T-cell (primary cell): ENCODE results near the gene SLK. TPM values are rescaled to one million over a fixed set of nuclear protein-coding genes. Genes with fewer than 3 reads are reported as not detected.
A peak's percentile ranks its signal among the peaks of the same experiment; 100 is the strongest.

Experiments
- ATAC-seq, 4 experiments: fragments of 200-7000 bp in 3 of 4; fragments of 150-1000 bp in 1 of 4; cut with Tn5 transposase; replicated peaks in 1 of 4; 1 replicate in 3 of 4; 2 replicates in 1 of 4; pipeline ENCODE4 v1.10.0; 2021; ENCODE audit warnings: moderate library complexity in 3 of 4, mild to moderate bottlenecking in 2 of 4, moderate number of reproducible peaks in 1 of 4
- CTCF ChIA-PET, 2 donors: fragments of 300-600 bp; sonication (Branson Sonifier 250); formaldehyde crosslinking; loops; one replicate each; lab custom pipeline; 2022; ENCODE audit warnings: antibody characterized with exemption in 2 of 2; lab: Charles Lee
- POLR2A ChIA-PET, 2 donors: fragments of 300-600 bp; sonication (Branson Sonifier 250); formaldehyde crosslinking; loops; one replicate each; lab custom pipeline; 2022; ENCODE audit warnings: antibody characterized with exemption in 2 of 2; lab: Charles Lee
- DNase-seq, 35 experiments: peaks; one replicate each; pipeline versions ENCODE4 v3.0.0 to v3.0.0-alpha.2; 2013 to 2023
- H3K27ac ChIP-seq: one replicate; pipeline ENCODE4 v1.5.1; 2013; ENCODE audit warnings: low read length
- H3K27me3 ChIP-seq, 2 experiments: replicated peaks in 1 of 2; 1 replicate in 1 of 2; 2 replicates in 1 of 2; pipeline versions ENCODE4 v1.6.1 to v1.7.0; 2013; ENCODE audit warnings: low read length in 1 of 2, mixed read lengths in 1 of 2; ENCODE audit not compliant: control insufficient read depth in 2 of 2, insufficient read depth in 2 of 2; ENCODE audit errors: extremely low read depth in 1 of 2
- H3K36me3 ChIP-seq, 2 donors: 1 replicate in 1 of 2; 2 replicates in 1 of 2; pipeline versions ENCODE4 v1.6.1 to v1.7.0; 2013; ENCODE audit warnings: low read length in 1 of 2; ENCODE audit not compliant: control insufficient read depth in 2 of 2, insufficient read depth in 1 of 2; ENCODE audit errors: extremely low read depth in 1 of 2
- H3K4me1 ChIP-seq, 2 experiments: 1 replicate in 1 of 2; 2 replicates in 1 of 2; pipeline versions ENCODE4 v1.6.1 to v1.7.0; 2013; ENCODE audit warnings: low read length in 2 of 2, mixed read lengths in 1 of 2; ENCODE audit not compliant: insufficient read depth in 2 of 2, control insufficient read depth in 1 of 2; ENCODE audit errors: extremely low read depth in 1 of 2
- H3K4me3 ChIP-seq, 2 donors: 1 replicate in 1 of 2; 2 replicates in 1 of 2; pipeline versions ENCODE4 v1.5.1 to v1.7.0; 2013; ENCODE audit warnings: mild to moderate bottlenecking in 2 of 2, low read length in 1 of 2, moderate library complexity in 1 of 2; ENCODE audit not compliant: control insufficient read depth in 1 of 2; ENCODE audit errors: extremely low read depth in 1 of 2
- H3K9me3 ChIP-seq: 2 replicates; pipeline ENCODE4 v1.7.0; 2013
- H3K27ac Mint-ChIP-seq, 2 donors: one replicate each; pipeline ENCODE4 v1.8.0; 2020 to 2021; ENCODE audit warnings: mild to moderate bottlenecking in 2 of 2, mixed read lengths in 2 of 2
- H3K27me3 Mint-ChIP-seq, 2 donors: one replicate each; pipeline ENCODE4 v1.8.0; 2021 to 2022; ENCODE audit warnings: mixed read lengths in 2 of 2
- H3K36me3 Mint-ChIP-seq: one replicate; pipeline ENCODE4 v1.8.0; 2021; ENCODE audit warnings: mixed read lengths
- H3K4me1 Mint-ChIP-seq, 3 donors: one replicate each; pipeline ENCODE4 v1.8.0; 2020 to 2022; ENCODE audit warnings: mixed read lengths in 3 of 3, mild to moderate bottlenecking in 1 of 3
- H3K4me3 Mint-ChIP-seq, 3 donors: one replicate each; pipeline ENCODE4 v1.8.0; 2020 to 2022; ENCODE audit warnings: mild to moderate bottlenecking in 3 of 3, mixed read lengths in 3 of 3, moderate library complexity in 3 of 3
- H3K9me3 Mint-ChIP-seq, 3 donors: one replicate each; pipeline ENCODE4 v1.8.0; 2020 to 2022; ENCODE audit warnings: mixed read lengths in 3 of 3
- WGBS: methylation state at CpG from one replicate; pipeline ENCODE4 v1.1.5; 2013; ENCODE audit warnings: missing lambda C conversion rate; ENCODE audit not compliant: insufficient coverage; 5-methylcytosine and 5-hydroxymethylcytosine counted together
- total RNA-seq, 35 experiments: library from RNA in 6 of 35; stranded (reverse) in 6 of 35; fragments of 120-200 nt in 1 of 35; gene quantifications; one replicate each; pipeline versions ENCODE4 v1.2.1 to v1.2.4 and lab custom pipeline; 2013 to 2026

Gene SLK
- total RNA-seq, 5 donors from 2014 or later (not counting 1 experiment from before 2014, with no cell fraction given), result 20.9 to 30.4 (median 27.3) TPM

- no peak overlapping the region for H3K4me3 ChIP-seq
- Mint-ChIP-seq H3K36me3 (peaks cover 14% of the 10 kb centered on the region), H3K4me1 (peaks cover 62 to 67% (median 66%) of the 10 kb centered on the region in 3 donors), H3K9me3 (peaks cover 0 to 3% (median 0%) of the 10 kb centered on the region in 3 donors), H3K27me3 (no peaks in the 10 kb centered on the region), H3K4me3 (no peak overlapping the region), H3K27ac (peak overlapping the region; percentile 18 to 29)
- ChIA-PET CTCF (no interaction called here), POLR2A (interaction anchor here in 1 of 2 donors (0.6 kb wide), 1 partner anchor 281 kb away, joined by 5 read pairs; no protein-coding TSS in a partner anchor)
- H3K4me1 ChIP-seq, result peaks cover 7 to 13% of the 10 kb centered on the region in 2 experiments
- WGBS, result no CpG with 5 or more reads among the region's 1 CpG
- H3K36me3 ChIP-seq, result no peaks in the 10 kb centered on the region
- DNase-seq (no peak), ATAC-seq (no peak)
- H3K9me3 ChIP-seq, result no peaks in the 10 kb centered on the region
- H3K27ac ChIP-seq, result no peak overlapping the region
- H3K27me3 ChIP-seq, result no peaks in the 10 kb centered on the region
Observed at GRCh38 chr10:103975169-103975568, 8.2 kb downstream of the SLK start.

- Mint-ChIP-seq H3K4me1 (peaks cover 63 to 68% (median 64%) of the 10 kb centered on the region in 3 donors), H3K9me3 (peaks cover 0 to 3% (median 0%) of the 10 kb centered on the region in 3 donors), H3K4me3 (no peak overlapping the region), H3K27ac (no peak overlapping the region), H3K36me3 (peaks cover 14% of the 10 kb centered on the region), H3K27me3 (no peaks in the 10 kb centered on the region)
- DNase-seq, result no peak
- peaks cover 3 to 4% of the 10 kb centered on the region in 2 experiments for H3K4me1 ChIP-seq
- H3K9me3 ChIP-seq, result no peaks in the 10 kb centered on the region
- H3K27me3 ChIP-seq, result no peaks in the 10 kb centered on the region
- no peaks in the 10 kb centered on the region for H3K36me3 ChIP-seq
- ChIA-PET POLR2A (interaction anchor here in 1 of 2 donors (0.6 kb wide), 1 partner anchor 143 kb away, joined by 5 read pairs; no protein-coding TSS in a partner anchor), CTCF (no interaction called here)
- WGBS, result no CpG with 5 or more reads among the region's 2 CpGs
- H3K4me3 ChIP-seq, result no peak overlapping the region
- no peak for ATAC-seq
- no peak overlapping the region for H3K27ac ChIP-seq
Observed at GRCh38 chr10:103977204-103977603, 10.3 kb downstream of the SLK start.

- Histone ChIP-seq H3K9me3 (no peaks in the 10 kb centered on the region), H3K4me1 (peaks cover 13 to 16% of the 10 kb centered on the region in 2 experiments), H3K27ac (no peak overlapping the region), H3K4me3 (no peak overlapping the region), H3K27me3 (no peaks in the 10 kb centered on the region), H3K36me3 (no peaks in the 10 kb centered on the region)
- Mint-ChIP-seq H3K4me3 (no peak overlapping the region), H3K36me3 (peaks cover 6% of the 10 kb centered on the region), H3K9me3 (no peaks in the 10 kb centered on the region), H3K4me1 (peaks cover 67 to 75% (median 68%) of the 10 kb centered on the region in 3 donors), H3K27me3 (no peaks in the 10 kb centered on the region), H3K27ac (peak overlapping the region; percentile 9 to 59)
- DNase-seq, result no peak
- WGBS, result no CpG with 5 or more reads among the region's 2 CpGs
- ChIA-PET POLR2A (no interaction called here), CTCF (no interaction called here)
- ATAC-seq, result no peak
Observed at GRCh38 chr10:103979530-103979929, 12.6 kb downstream of the SLK start.

GRCh38 chr10:103980288-103980906 is 13.5 kb downstream of the SLK start:
- Mint-ChIP-seq H3K4me1 (peaks cover 64 to 76% (median 70%) of the 10 kb centered on the region in 3 donors), H3K27ac (peak overlapping the region in 1 of 2 donors; percentile 12), H3K4me3 (no peak overlapping the region), H3K36me3 (peaks cover under 1% of the 10 kb centered on the region), H3K9me3 (no peaks in the 10 kb centered on the region), H3K27me3 (no peaks in the 10 kb centered on the region)
- H3K27me3 ChIP-seq, result no peaks in the 10 kb centered on the region
- no peak overlapping the region for H3K27ac ChIP-seq
- 60% methylated on average over 1 of the region's 6 CpGs for WGBS
- CTCF ChIA-PET, result no interaction called here
- POLR2A ChIA-PET, result no interaction called here
- DNase-seq (no peak), ATAC-seq (no peak)
- H3K9me3 ChIP-seq, result no peaks in the 10 kb centered on the region
- H3K4me1 ChIP-seq, result peaks cover 13 to 17% of the 10 kb centered on the region in 2 experiments
- H3K36me3 ChIP-seq, result no peaks in the 10 kb centered on the region
- H3K4me3 ChIP-seq, result no peak overlapping the region

- Histone ChIP-seq H3K27ac (peak overlapping the region; percentile 63), H3K4me1 (peaks cover 13 to 20% of the 10 kb centered on the region in 2 experiments), H3K36me3 (peaks cover 0 to 3% of the 10 kb centered on the region in 2 donors), H3K27me3 (no peaks in the 10 kb centered on the region), H3K4me3 (no peak overlapping the region), H3K9me3 (no peaks in the 10 kb centered on the region)
- H3K4me3 Mint-ChIP-seq, result peak overlapping the region in 1 of 3 donors; percentile 21
- POLR2A ChIA-PET, result interaction anchor here in 1 of 2 donors (1.2 kb wide), 1 partner anchor 66 kb away, joined by 4 read pairs; no protein-coding TSS in a partner anchor
- H3K4me1 Mint-ChIP-seq, result peaks cover 70 to 75% (median 71%) of the 10 kb centered on the region in 3 donors
- H3K27ac Mint-ChIP-seq, result peak overlapping the region; percentile 82 to 88
- ATAC-seq (no peak), DNase-seq (no peak)
- no peaks in the 10 kb centered on the region for H3K27me3 Mint-ChIP-seq
- H3K9me3 Mint-ChIP-seq, result no peaks in the 10 kb centered on the region
- H3K36me3 Mint-ChIP-seq, result no peaks in the 10 kb centered on the region
- WGBS, result no CpG with 5 or more reads among the region's 4 CpGs
- CTCF ChIA-PET, result interaction anchor here in 1 of 2 donors (0.8 kb wide), 3 partner anchors 8 to 139 kb away, joined by 3 read pairs; partner anchors contain the start of gene SFR1
Observed at GRCh38 chr10:103982639-103983038, 15.7 kb downstream of the SLK start.

- CTCF ChIA-PET, result interaction anchor here (0.6 to 0.9 kb wide), 9 partner anchors 8 to 237 kb away, joined by 3 to 6 read pairs (median 3); partner anchors contain the start of gene SFR1 (in 1 of the 2)
- H3K4me3 Mint-ChIP-seq, result peak overlapping the region; percentile 31 to 60 (median 53)
- H3K4me3 ChIP-seq, result no peak overlapping the region
Observed at GRCh38 chr10:103983367-103983911, 16.5 kb downstream of the SLK start.

More at GRCh38 chr10:103983367-103983911, 16.5 kb downstream of the SLK start:
- POLR2A ChIA-PET, result interaction anchor here in 1 of 2 donors (0.7 to 1.2 kb wide), 2 partner anchors 38 to 67 kb away, joined by 4 to 5 read pairs; no protein-coding TSS in a partner anchor
- ATAC-seq (peak; percentile 89 to 98 (median 92)), DNase-seq (peak in 2 of 35 experiments; percentile 13 to 60)
- WGBS, result no CpG with 5 or more reads among the region's 4 CpGs
- Histone ChIP-seq H3K27me3 (no peaks in the 10 kb centered on the region), H3K4me1 (peaks cover 13 to 20% of the 10 kb centered on the region in 2 experiments), H3K27ac (peak overlapping the region; percentile 63), H3K36me3 (peaks cover 0 to 3% of the 10 kb centered on the region in 2 donors), H3K9me3 (no peaks in the 10 kb centered on the region)
- H3K27ac Mint-ChIP-seq, result peak overlapping the region; percentile 82 to 85
- H3K4me1 Mint-ChIP-seq, result peaks cover 71 to 77% (median 76%) of the 10 kb centered on the region in 3 donors
- no peaks in the 10 kb centered on the region for H3K27me3 Mint-ChIP-seq
- no peaks in the 10 kb centered on the region for H3K36me3 Mint-ChIP-seq
- no peaks in the 10 kb centered on the region for H3K9me3 Mint-ChIP-seq
